AG09319 (cell line): ENCODE measurements around the gene NDE1.

Experiments used
- DNase-seq: peaks from one replicate; pipeline ENCODE4 v3.0.0-alpha.2; 2010; ENCODE audit warnings: low read depth; ENCODE audit errors: extremely low read depth
- TF ChIP-seq, protein P1 (sequence below): IDR thresholded peaks from 2 replicates; pipeline ENCODE4 v1.5.1; 2011; ENCODE audit warnings: low read depth, mild to moderate bottlenecking, inconsistent platforms, low read length, moderate library complexity

NDE1 gene

DNA sequence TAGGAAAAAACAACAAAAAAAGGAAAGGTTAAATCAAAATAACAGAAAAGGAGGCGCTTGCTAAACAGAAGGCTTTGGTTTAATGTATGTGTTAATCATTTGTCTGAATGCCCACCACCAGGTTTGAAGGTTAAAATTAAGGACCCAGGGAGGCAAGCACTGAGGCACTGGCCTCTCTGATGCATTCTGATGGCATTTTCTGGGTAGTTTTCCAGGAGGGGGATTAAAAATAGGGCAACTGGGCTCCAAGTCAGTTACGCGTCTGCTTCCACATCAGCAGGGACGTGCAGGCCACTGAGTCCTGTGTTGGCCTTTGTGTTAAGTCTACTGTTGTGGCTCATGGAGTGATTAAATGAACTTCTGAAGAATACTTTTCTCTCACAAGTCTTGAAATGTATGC lies 34.0 kb upstream of the NDE1 start:
- TF ChIP-seq, protein P1, sequence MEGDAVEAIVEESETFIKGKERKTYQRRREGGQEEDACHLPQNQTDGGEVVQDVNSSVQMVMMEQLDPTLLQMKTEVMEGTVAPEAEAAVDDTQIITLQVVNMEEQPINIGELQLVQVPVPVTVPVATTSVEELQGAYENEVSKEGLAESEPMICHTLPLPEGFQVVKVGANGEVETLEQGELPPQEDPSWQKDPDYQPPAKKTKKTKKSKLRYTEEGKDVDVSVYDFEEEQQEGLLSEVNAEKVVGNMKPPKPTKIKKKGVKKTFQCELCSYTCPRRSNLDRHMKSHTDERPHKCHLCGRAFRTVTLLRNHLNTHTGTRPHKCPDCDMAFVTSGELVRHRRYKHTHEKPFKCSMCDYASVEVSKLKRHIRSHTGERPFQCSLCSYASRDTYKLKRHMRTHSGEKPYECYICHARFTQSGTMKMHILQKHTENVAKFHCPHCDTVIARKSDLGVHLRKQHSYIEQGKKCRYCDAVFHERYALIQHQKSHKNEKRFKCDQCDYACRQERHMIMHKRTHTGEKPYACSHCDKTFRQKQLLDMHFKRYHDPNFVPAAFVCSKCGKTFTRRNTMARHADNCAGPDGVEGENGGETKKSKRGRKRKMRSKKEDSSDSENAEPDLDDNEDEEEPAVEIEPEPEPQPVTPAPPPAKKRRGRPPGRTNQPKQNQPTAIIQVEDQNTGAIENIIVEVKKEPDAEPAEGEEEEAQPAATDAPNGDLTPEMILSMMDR: no peak
- DNase-seq: no peak

DNA sequence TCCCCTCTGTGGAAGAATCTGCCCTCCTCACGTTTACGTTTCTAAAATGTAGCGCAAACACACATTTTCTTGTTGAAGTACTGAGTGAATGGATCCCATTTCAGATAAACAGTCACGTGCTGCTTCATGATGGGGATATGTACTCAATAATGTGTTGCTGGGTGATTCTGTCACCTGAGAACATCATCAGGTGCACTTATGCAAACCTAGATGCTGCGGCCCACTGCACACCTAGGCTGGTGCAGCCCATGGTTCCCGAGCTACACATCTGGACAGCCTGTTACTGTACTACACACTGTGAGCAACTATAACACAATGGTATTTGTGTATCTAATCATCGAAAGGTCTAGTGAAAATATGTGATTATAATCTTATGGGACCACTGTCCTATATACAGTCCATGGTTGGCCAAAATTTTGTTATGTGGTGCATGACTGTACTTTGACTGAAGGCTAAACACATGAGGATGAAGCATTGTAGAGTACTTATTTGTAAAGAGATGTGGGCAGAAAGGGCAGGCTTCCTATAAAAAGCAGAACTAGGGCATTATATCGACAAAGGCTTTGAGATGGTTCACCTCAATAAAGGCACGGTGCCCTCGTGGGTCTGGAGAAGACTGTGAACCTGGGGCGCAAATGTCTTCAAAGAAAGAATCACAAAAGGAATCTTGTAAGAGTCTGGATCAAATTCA lies 33.4 kb upstream of the NDE1 start:
- DNase-seq: no peak
- TF ChIP-seq, protein P1: no peak

DNA sequence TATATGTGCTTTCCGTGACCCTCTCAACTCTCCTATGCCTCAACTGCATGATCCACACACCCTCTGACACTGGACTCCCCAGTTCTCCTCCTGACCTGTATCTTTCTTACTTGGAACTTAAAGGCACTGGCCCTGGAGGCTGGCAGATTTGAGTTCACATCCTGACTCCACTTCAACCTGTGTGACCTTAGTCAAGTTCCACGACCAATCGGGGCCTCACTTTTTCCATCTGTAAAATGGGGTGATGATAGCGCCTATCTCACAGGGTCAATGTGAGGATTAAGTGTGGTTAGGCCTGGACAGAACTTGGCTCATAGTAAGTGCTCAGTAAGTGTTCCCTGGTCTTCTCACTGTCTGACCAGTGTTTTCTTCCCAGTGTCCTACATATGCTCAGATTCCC lies 32.1 kb upstream of the NDE1 start:
- DNase-seq: no peak
- TF ChIP-seq, protein P1: no peak

DNA sequence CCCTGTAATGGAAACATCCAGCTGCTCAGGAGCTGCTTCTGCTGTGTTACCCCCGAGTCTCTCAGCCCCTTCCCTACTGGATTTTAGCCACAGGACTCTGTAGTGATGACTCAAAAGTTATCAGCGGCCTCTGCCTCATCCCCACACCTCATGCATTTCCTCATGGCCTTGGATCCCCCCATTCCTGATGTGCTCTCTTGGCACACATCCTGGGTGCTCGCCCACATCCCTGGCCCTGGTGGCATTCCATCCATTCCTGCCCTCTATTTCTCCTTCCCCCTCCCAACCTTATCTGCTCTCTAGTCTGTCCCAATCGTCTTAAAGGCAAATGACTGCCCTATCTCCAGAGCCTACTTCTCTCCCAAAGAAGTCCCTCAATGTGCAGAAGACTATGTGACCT lies 31.7 kb upstream of the NDE1 start:
- DNase-seq: no peak
- TF ChIP-seq, protein P1: no peak

DNA sequence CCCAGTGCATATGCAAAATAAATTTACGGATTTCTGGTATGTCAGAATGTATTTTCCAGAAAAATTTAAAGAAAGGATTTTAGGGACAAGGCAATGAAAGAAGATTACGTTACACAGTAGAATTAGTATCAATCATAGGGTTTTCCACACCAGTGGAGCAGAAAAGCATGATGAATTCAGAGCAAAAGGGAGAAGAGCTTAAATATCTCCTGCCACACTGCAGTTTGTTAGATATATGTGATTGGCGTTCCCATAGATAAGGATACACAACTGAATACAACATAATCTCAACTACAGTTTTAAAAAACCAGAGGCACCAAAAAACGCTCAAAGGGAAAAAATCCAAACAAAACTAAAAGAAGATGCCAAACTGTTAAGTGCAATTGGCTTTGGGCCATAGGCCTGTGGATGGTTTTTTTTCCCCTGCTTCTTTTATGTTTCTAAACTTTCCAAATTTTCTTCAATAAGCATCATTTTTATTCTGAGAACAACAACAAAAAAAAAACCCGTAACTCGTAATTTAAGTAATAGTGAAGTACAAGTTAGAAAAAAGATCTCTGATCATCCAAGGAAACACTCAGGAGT lies 29.3 kb upstream of the NDE1 start:
- TF ChIP-seq, protein P1: no peak
- DNase-seq: no peak

DNA sequence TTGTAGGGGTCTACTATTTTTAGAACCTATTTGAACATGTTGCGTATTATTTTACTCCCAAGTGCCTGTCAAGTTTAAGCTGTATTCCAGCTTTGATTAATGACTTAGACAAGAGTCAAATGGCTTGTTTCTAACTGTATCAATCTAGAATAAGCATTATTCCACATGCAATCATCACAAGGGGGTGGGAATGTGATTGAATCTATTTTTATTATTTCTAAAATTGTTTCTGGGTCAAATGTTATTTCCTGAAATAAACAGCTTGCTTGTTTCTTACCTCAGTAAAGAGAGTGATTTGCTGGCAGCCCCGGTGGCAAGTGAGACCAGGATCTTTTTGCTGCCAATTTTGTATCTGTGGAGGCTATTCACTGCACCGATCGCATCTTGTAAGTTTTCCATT lies 28.6 kb upstream of the NDE1 start:
- TF ChIP-seq, protein P1: no peak
- no peak for DNase-seq

DNA sequence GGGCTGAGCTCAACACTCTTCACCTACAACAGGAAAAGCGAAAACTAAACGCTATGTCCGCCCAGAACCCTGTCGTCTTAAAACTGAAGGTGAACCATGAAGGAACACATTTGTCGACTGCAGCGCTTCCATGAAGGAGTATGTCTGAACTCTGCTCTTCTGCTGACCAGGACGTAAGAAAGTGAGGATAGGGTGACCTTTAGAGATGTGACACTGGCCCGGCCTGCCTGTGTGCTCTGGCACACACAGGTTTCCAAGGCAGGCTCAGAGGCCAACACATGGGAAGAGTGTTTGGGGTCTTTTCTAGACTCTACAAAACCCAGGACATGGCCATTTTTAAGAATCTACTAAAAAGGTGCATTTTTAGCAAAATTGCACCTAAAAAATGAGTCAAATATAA lies 28.2 kb upstream of the NDE1 start:
- no peak for DNase-seq
- TF ChIP-seq, protein P1: no peak
